RWPE1 (cell line): ENCODE results near the gene DISC1.
"Not testable (repeated sequence)": the region's sequence is repeated elsewhere in the genome, so short reads cannot be mapped to it uniquely, and the experiment has no call there.

ENCODE experiments used
- CTCF ChIA-PET: fragments of 350-600 bp; sonication (Branson Sonifier 250); formaldehyde crosslinking; extraction: SDS; loops from one replicate; lab custom pipeline; 2021; lab: Yijun Ruan, JAX
- POLR2A ChIA-PET: fragments of 400-600 bp; formaldehyde crosslinking; extraction: SDS; loops from one replicate; lab custom pipeline; 2020; ENCODE audit warnings: antibody characterized with exemption; ENCODE audit not compliant: low non-redundant PET; lab: Yijun Ruan, JAX
- DNase-seq: peaks from one replicate; pipeline ENCODE4 v3.0.0; 2012; ENCODE audit warnings: low spot score
- H3K27ac ChIP-seq: fragments of 450-650 bp; 2 replicates; pipeline ENCODE4 v1.5.1; 2017
- TF ChIP-seq, protein P1 (sequence below): fragments of 450-650 bp; conservative IDR thresholded peaks from 2 replicates; pipeline ENCODE4 v1.5.1; 2017; ENCODE audit warnings: low read depth, mild to moderate bottlenecking

The DISC1 gene

DNA sequence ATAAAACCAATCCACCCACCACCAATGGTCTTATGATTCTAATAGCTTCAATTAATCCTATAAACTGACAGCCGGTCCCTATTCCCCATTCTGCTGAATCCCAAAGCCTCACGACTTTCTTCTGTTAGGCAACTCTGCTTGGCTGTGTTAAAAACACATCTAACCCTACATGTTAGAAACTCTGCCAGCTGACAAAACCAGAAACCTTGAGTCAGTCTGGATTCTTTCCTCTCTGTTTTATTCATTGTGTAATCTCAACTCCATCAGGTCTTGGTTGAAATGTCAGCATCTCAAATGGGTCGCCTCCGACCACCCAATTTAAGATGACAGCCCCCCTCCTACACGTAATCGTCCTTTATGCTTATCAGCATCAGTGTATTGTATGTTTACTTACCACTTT, 312.1 kb downstream of the DISC1 start:
- no peak for DNase-seq
- TF ChIP-seq, protein P1, sequence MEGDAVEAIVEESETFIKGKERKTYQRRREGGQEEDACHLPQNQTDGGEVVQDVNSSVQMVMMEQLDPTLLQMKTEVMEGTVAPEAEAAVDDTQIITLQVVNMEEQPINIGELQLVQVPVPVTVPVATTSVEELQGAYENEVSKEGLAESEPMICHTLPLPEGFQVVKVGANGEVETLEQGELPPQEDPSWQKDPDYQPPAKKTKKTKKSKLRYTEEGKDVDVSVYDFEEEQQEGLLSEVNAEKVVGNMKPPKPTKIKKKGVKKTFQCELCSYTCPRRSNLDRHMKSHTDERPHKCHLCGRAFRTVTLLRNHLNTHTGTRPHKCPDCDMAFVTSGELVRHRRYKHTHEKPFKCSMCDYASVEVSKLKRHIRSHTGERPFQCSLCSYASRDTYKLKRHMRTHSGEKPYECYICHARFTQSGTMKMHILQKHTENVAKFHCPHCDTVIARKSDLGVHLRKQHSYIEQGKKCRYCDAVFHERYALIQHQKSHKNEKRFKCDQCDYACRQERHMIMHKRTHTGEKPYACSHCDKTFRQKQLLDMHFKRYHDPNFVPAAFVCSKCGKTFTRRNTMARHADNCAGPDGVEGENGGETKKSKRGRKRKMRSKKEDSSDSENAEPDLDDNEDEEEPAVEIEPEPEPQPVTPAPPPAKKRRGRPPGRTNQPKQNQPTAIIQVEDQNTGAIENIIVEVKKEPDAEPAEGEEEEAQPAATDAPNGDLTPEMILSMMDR: no peak
- POLR2A ChIA-PET: no interaction called here
- CTCF ChIA-PET: no interaction called here
- H3K27ac ChIP-seq: no peak overlapping the region

DNA sequence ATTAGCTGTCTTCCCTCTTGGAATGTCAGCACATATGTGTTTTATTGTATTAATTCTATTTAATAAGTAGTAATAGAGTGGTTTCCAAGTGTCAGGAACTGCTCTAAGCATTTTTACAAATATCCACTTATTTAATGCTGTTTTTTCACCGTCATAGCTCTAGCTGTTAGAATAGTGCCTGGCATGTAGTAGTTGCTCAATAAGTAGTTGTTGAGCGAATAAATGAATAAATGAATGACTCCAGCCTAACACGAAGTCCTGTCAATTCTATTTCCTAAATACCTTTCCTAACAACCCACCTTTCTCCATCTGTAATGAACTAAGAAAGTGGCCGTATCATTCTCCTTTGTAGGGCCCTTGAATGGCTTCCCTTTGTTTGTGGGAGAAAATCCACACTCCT, 312.5 kb downstream of the DISC1 start:
- H3K27ac ChIP-seq: no peak overlapping the region
- ChIA-PET CTCF (no interaction called here), POLR2A (no interaction called here)
- TF ChIP-seq, protein P1: no peak
- DNase-seq: no peak

- ChIA-PET CTCF (interaction anchor here (0.9 kb wide), 1 partner anchor 9 kb away, joined by 5 read pairs; no protein-coding TSS in a partner anchor), POLR2A (no interaction called here)
- no peak overlapping the region for H3K27ac ChIP-seq
- DNase-seq: no peak
- TF ChIP-seq, protein P1: no peak
Measured at GRCh38 chr1:231940116-231940515, 313.5 kb downstream of the DISC1 start.

- POLR2A ChIA-PET: no interaction called here
- H3K27ac ChIP-seq: no peak overlapping the region
- no peak for DNase-seq
- CTCF ChIA-PET: interaction anchor here (0.7 to 0.9 kb wide), 2 partner anchors 9 to 83 kb away, joined by 3 to 5 read pairs; no protein-coding TSS in a partner anchor
- TF ChIP-seq, protein P1: no peak
Measured at GRCh38 chr1:231940701-231941100, 314.1 kb downstream of the DISC1 start.

DNA sequence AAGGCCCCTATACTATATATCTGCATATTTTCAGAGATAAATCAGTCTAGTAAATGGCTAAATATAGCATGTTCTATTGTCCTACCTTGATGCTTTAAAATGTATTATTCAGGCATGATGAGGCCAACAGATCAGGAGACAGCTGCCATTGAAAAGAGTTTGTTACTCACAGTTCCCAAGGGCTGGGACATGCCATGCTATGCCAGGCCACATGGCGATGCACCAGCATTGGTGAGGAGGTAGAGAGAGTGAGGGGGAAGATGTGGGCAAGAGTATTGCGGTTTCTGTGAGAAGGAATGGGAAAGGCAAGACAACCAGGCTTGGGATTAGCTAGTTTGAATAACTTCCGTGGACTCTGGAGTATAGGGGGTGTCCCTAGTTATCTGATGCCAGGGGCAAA, 316.5 kb downstream of the DISC1 start:
- POLR2A ChIA-PET: no interaction called here
- no peak for DNase-seq
- TF ChIP-seq, protein P1: no peak
- CTCF ChIA-PET: no interaction called here
- H3K27ac ChIP-seq: no peak overlapping the region

DNA sequence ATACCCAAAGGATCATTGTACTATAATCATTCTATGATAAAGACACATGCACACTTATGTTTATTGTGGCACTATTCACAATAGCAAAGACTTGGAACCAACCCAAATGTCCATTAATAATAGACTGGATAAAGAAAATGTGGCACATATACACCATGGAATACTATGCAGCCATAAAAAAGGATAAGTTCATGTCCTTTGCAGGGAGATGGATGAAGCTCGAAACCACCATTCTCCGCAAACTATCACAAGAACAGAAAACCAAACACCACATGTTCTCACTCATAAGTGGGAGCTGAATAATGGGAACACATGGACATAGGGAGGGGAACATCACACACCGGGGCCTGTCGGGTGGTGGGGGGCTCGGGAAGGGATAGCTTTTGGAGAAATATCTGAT, 321.5 kb downstream of the DISC1 start:
- CTCF ChIA-PET, H3K27ac ChIP-seq, DNase-seq, POLR2A ChIA-PET: not testable (repeated sequence)

GRCh38 chr1:231949277-231950091, 322.9 kb downstream of the DISC1 start:
- TF ChIP-seq, protein P1: no peak
- H3K27ac ChIP-seq: no peak overlapping the region
- DNase-seq: no peak
- POLR2A ChIA-PET: no interaction called here
- CTCF ChIA-PET: no interaction called here
